ENCODE data around the gene ZMIZ1. TPM values are rescaled to one million over a fixed set of nuclear protein-coding genes. Genes with fewer than 3 reads are reported as not detected.
A peak's percentile ranks its signal among the peaks of the same experiment; 100 is the strongest.

ZMIZ1 gene
- total RNA-seq, 2 donors from 2014 or later = 30.0 to 34.0 TPM

- Mint-ChIP-seq H3K4me1 (peaks cover 10% of the 10 kb centered on the region), H3K27me3 (no peaks in the 10 kb centered on the region), H3K27ac (no peak overlapping the region), H3K4me3 (no peak overlapping the region), H3K36me3 (ENCODE audit: low read depth) (peaks cover 11% of the 10 kb centered on the region)
- H3K9me3 ChIP-seq (ENCODE audit: control insufficient read depth, low read length, poor library complexity, severe bottlenecking) = no peaks in the 10 kb centered on the region
- DNase-seq (no peak), ATAC-seq (no peak)
Observed at GRCh38 chr10:79202188-79203013, 133.6 kb downstream of the ZMIZ1 start.

DNA sequence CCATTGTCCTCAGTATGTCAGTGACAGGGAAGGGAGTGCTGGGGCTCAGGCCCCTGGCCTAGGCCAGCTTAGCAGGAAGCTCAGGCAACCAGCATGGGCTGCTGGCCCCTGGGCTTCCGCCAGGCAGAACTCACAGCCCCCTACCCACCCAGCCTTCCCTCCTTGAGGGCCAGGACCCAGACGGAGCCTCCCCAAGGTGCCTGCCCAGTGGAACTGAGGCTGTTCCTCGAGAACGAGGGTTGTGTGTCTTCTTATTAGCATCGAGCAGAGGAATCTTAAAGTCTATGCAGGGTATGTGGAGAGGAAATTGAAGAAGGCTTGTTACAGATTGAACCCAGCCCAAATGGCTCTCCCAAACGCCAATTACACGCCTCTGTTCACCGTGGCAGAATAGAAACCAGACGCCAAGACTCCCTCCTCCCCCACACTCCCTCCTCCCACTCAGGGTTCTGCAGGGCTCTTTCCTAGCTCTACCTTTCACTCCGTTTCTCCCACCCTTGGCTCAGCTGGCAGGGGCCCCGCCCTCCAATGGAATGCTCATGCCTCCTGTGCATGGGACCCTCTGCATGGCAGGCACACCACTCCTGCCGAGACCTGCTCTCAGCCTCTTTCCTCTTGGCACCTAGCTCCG lies 134.4 kb downstream of the ZMIZ1 start:
- Mint-ChIP-seq H3K4me3 (no peak overlapping the region), H3K27ac (no peak overlapping the region), H3K27me3 (no peaks in the 10 kb centered on the region), H3K4me1 (peaks cover 10% of the 10 kb centered on the region), H3K36me3 (ENCODE audit: low read depth) (peaks cover 11% of the 10 kb centered on the region)
- H3K9me3 ChIP-seq (ENCODE audit: control insufficient read depth, low read length, poor library complexity, severe bottlenecking) = no peaks in the 10 kb centered on the region
- ATAC-seq = no peak
- DNase-seq = no peak

GRCh38 chr10:79203833-79204232 lies 135.1 kb downstream of the ZMIZ1 start:
- H3K4me1 Mint-ChIP-seq = peaks cover 10% of the 10 kb centered on the region
- peaks cover 12% of the 10 kb centered on the region for H3K36me3 Mint-ChIP-seq (ENCODE audit: low read depth)
- ATAC-seq (no peak), DNase-seq (no peak)
- peak overlapping the region; percentile 45 for H3K27ac Mint-ChIP-seq
- H3K27me3 Mint-ChIP-seq = no peaks in the 10 kb centered on the region
- no peak overlapping the region for H3K4me3 Mint-ChIP-seq
- no peaks in the 10 kb centered on the region for H3K9me3 ChIP-seq (ENCODE audit: control insufficient read depth, low read length, poor library complexity, severe bottlenecking)

GRCh38 chr10:79206300-79207095 lies 137.7 kb downstream of the ZMIZ1 start:
- no peaks in the 10 kb centered on the region for H3K9me3 ChIP-seq (ENCODE audit: control insufficient read depth, low read length, poor library complexity, severe bottlenecking)
- peaks cover 14% of the 10 kb centered on the region for H3K4me1 Mint-ChIP-seq
- ATAC-seq (no peak), DNase-seq (no peak)
- H3K36me3 Mint-ChIP-seq (ENCODE audit: low read depth) = peaks cover 20% of the 10 kb centered on the region
- H3K27ac Mint-ChIP-seq = no peak overlapping the region
- H3K4me3 Mint-ChIP-seq = no peak overlapping the region
- no peaks in the 10 kb centered on the region for H3K27me3 Mint-ChIP-seq

GRCh38 chr10:79207096-79207357 lies 138.3 kb downstream of the ZMIZ1 start:
- Mint-ChIP-seq H3K27ac (no peak overlapping the region), H3K27me3 (no peaks in the 10 kb centered on the region)

DNA sequence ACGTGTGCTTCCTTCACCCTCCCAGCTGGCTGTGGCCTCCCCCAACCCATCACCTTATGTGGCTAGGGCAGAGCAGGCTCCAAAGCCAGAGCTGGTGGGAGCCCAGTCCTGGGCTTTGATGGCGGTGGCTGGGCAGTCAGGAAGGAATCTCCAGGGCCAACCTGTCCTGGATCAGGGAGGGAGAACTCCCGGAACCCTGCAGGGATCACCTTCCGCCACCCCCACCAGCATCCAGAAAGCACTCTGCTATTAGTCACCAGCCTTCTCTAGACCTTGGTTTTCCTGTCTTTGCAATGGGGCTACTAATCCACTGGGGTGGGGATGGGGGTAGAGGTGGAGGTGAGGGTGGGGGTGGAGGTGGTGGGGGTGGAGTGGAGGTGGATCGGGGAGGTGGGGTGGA lies 139.0 kb downstream of the ZMIZ1 start:
- Mint-ChIP-seq H3K27me3 (no peaks in the 10 kb centered on the region), H3K4me3 (no peak overlapping the region), H3K4me1 (peaks cover 14% of the 10 kb centered on the region), H3K27ac (no peak overlapping the region), H3K36me3 (ENCODE audit: low read depth) (peaks cover 20% of the 10 kb centered on the region)
- no peaks in the 10 kb centered on the region for H3K9me3 ChIP-seq (ENCODE audit: control insufficient read depth, low read length, poor library complexity, severe bottlenecking)
- no peak for ATAC-seq
- DNase-seq = no peak

More at GRCh38 chr10:79207096-79207357, 138.3 kb downstream of the ZMIZ1 start:
- ATAC-seq = no peak
- peaks cover 20% of the 10 kb centered on the region for H3K36me3 Mint-ChIP-seq (ENCODE audit: low read depth)
- H3K4me1 Mint-ChIP-seq = peaks cover 14% of the 10 kb centered on the region
- DNase-seq = no peak
- no peaks in the 10 kb centered on the region for H3K9me3 ChIP-seq (ENCODE audit: control insufficient read depth, low read length, poor library complexity, severe bottlenecking)
- no peak overlapping the region for H3K4me3 Mint-ChIP-seq

- H3K27ac Mint-ChIP-seq = no peak overlapping the region
- H3K4me1 Mint-ChIP-seq = peaks cover 13% of the 10 kb centered on the region
- ATAC-seq (no peak), DNase-seq (no peak)
- no peaks in the 10 kb centered on the region for H3K9me3 ChIP-seq (ENCODE audit: control insufficient read depth, low read length, poor library complexity, severe bottlenecking)
- peaks cover 19% of the 10 kb centered on the region for H3K36me3 Mint-ChIP-seq (ENCODE audit: low read depth)
- H3K4me3 Mint-ChIP-seq = no peak overlapping the region
- H3K27me3 Mint-ChIP-seq = no peaks in the 10 kb centered on the region
Observed at GRCh38 chr10:79208251-79208983, 139.7 kb downstream of the ZMIZ1 start.

GRCh38 chr10:79209340-79209739 lies 140.6 kb downstream of the ZMIZ1 start:
- Mint-ChIP-seq H3K27me3 (no peaks in the 10 kb centered on the region), H3K4me3 (no peak overlapping the region), H3K4me1 (peaks cover 9% of the 10 kb centered on the region), H3K36me3 (ENCODE audit: low read depth) (peaks cover 14% of the 10 kb centered on the region), H3K27ac (no peak overlapping the region)
- no peak for DNase-seq
- ATAC-seq = no peak
- no peaks in the 10 kb centered on the region for H3K9me3 ChIP-seq (ENCODE audit: control insufficient read depth, low read length, poor library complexity, severe bottlenecking)

- H3K36me3 Mint-ChIP-seq (ENCODE audit: low read depth) = peaks cover 12% of the 10 kb centered on the region
Observed at GRCh38 chr10:79209831-79210230, 141.1 kb downstream of the ZMIZ1 start.

GRCh38 chr10:79210672-79211071 lies 141.9 kb downstream of the ZMIZ1 start:
- no peak overlapping the region for H3K27ac Mint-ChIP-seq

More at GRCh38 chr10:79209831-79210230, 141.1 kb downstream of the ZMIZ1 start:
- no peaks in the 10 kb centered on the region for H3K9me3 ChIP-seq (ENCODE audit: control insufficient read depth, low read length, poor library complexity, severe bottlenecking)
- Mint-ChIP-seq H3K4me3 (no peak overlapping the region), H3K4me1 (peaks cover 5% of the 10 kb centered on the region), H3K27me3 (no peaks in the 10 kb centered on the region), H3K27ac (no peak overlapping the region)
- DNase-seq (no peak), ATAC-seq (no peak)

GRCh38 chr10:79211616-79212015 lies 142.8 kb downstream of the ZMIZ1 start:
- no peak overlapping the region for H3K4me3 Mint-ChIP-seq
- no peak for DNase-seq
- H3K27ac Mint-ChIP-seq = no peak overlapping the region
- peaks cover 6% of the 10 kb centered on the region for H3K4me1 Mint-ChIP-seq
- no peak for ATAC-seq
- no peaks in the 10 kb centered on the region for H3K9me3 ChIP-seq (ENCODE audit: control insufficient read depth, low read length, poor library complexity, severe bottlenecking)
- H3K36me3 Mint-ChIP-seq (ENCODE audit: low read depth) = peaks cover 11% of the 10 kb centered on the region
- H3K27me3 Mint-ChIP-seq = no peaks in the 10 kb centered on the region

More at GRCh38 chr10:79210672-79211071, 141.9 kb downstream of the ZMIZ1 start:
- H3K36me3 Mint-ChIP-seq (ENCODE audit: low read depth) = peaks cover 11% of the 10 kb centered on the region
- H3K4me1 Mint-ChIP-seq = peaks cover 4% of the 10 kb centered on the region
- no peaks in the 10 kb centered on the region for H3K27me3 Mint-ChIP-seq
- no peak for DNase-seq
- no peak overlapping the region for H3K4me3 Mint-ChIP-seq
- no peak for ATAC-seq
- no peaks in the 10 kb centered on the region for H3K9me3 ChIP-seq (ENCODE audit: control insufficient read depth, low read length, poor library complexity, severe bottlenecking)

GRCh38 chr10:79215531-79215930 lies 146.8 kb downstream of the ZMIZ1 start:
- ATAC-seq (no peak), DNase-seq (no peak)
- no peaks in the 10 kb centered on the region for H3K9me3 ChIP-seq (ENCODE audit: control insufficient read depth, low read length, poor library complexity, severe bottlenecking)
- Mint-ChIP-seq H3K36me3 (ENCODE audit: low read depth) (peaks cover 10% of the 10 kb centered on the region), H3K4me1 (peaks cover 9% of the 10 kb centered on the region), H3K27me3 (no peaks in the 10 kb centered on the region), H3K4me3 (no peak overlapping the region), H3K27ac (no peak overlapping the region)

Data from T-helper 17 cell (primary cell).